ENCODE data around the gene SYCN. TPM values are rescaled to one million over a fixed set of nuclear protein-coding genes. Genes with fewer than 3 reads are reported as not detected.
"Not testable (repeated sequence)": the region's sequence is repeated elsewhere in the genome, so short reads cannot be mapped to it uniquely, and the experiment has no call there.

The SYCN gene
- total RNA-seq, 2 experiments from 2014 or later, result not detected

- H3K9me3 Mint-ChIP-seq, result no peaks in the 10 kb centered on the region
- CTCF ChIA-PET, result no interaction called here
- H3K4me1 Mint-ChIP-seq (ENCODE audit: low read depth), result peaks cover 24% of the 10 kb centered on the region
- H3K27ac Mint-ChIP-seq, result no peak overlapping the region
- intact Hi-C loops (cut with micrococcal nuclease), result no loop called here
- DNase-seq, result no peak
- no peaks in the 10 kb centered on the region for H3K27me3 Mint-ChIP-seq (ENCODE audit: low read depth)
- no peak overlapping the region for H3K4me3 Mint-ChIP-seq
- no peaks in the 10 kb centered on the region for H3K36me3 Mint-ChIP-seq (ENCODE audit: low read depth)
Observed at GRCh38 chr19:39240421-39240820, 36.4 kb upstream of the SYCN start.

- Mint-ChIP-seq H3K4me3 (no peak overlapping the region), H3K4me1 (ENCODE audit: low read depth) (peaks cover 24% of the 10 kb centered on the region), H3K36me3 (ENCODE audit: low read depth) (no peaks in the 10 kb centered on the region), H3K27ac (no peak overlapping the region), H3K27me3 (ENCODE audit: low read depth) (no peaks in the 10 kb centered on the region), H3K9me3 (no peaks in the 10 kb centered on the region)
- intact Hi-C loops (cut with micrococcal nuclease), result no loop called here
- DNase-seq, result no peak
- CTCF ChIA-PET, result interaction anchor here (0.6 kb wide), 1 partner anchor 117 kb away, joined by 3 read pairs; no protein-coding TSS in a partner anchor
Observed at GRCh38 chr19:39238944-39239343, 34.9 kb upstream of the SYCN start.

GRCh38 chr19:39238209-39238608 is 34.1 kb upstream of the SYCN start:
- Mint-ChIP-seq H3K4me3 (peak overlapping the region; percentile 73), H3K4me1 (ENCODE audit: low read depth) (peaks cover 24% of the 10 kb centered on the region), H3K27me3 (ENCODE audit: low read depth) (no peaks in the 10 kb centered on the region), H3K36me3 (ENCODE audit: low read depth) (no peaks in the 10 kb centered on the region), H3K27ac (peak overlapping the region; percentile 79), H3K9me3 (no peaks in the 10 kb centered on the region)
- intact Hi-C loops (cut with micrococcal nuclease), result no loop called here
- CTCF ChIA-PET, result interaction anchor here (0.6 to 1.2 kb wide), 4 partner anchors 20 to 276 kb away, joined by 3 to 6 read pairs (median 4); no protein-coding TSS in a partner anchor
- DNase-seq, result no peak

- no peaks in the 10 kb centered on the region for H3K36me3 Mint-ChIP-seq (ENCODE audit: low read depth)
- no peaks in the 10 kb centered on the region for H3K9me3 Mint-ChIP-seq
- intact Hi-C loops (cut with micrococcal nuclease), result no loop called here
- H3K27ac Mint-ChIP-seq, result peak overlapping the region; percentile 79
- H3K4me3 Mint-ChIP-seq, result peak overlapping the region; percentile 73
- H3K27me3 Mint-ChIP-seq (ENCODE audit: low read depth), result no peaks in the 10 kb centered on the region
- peak; percentile 74 for DNase-seq
- peaks cover 24% of the 10 kb centered on the region for H3K4me1 Mint-ChIP-seq (ENCODE audit: low read depth)
- CTCF ChIA-PET, result interaction anchor here (0.9 to 1.2 kb wide), 3 partner anchors 19 to 174 kb away, joined by 3 to 4 read pairs (median 3); no protein-coding TSS in a partner anchor
Observed at GRCh38 chr19:39237200-39238184, 33.4 kb upstream of the SYCN start.

GRCh38 chr19:39236527-39236926 is 32.5 kb upstream of the SYCN start:
- peaks cover 24% of the 10 kb centered on the region for H3K4me1 Mint-ChIP-seq (ENCODE audit: low read depth)
- no peaks in the 10 kb centered on the region for H3K9me3 Mint-ChIP-seq
- H3K27me3 Mint-ChIP-seq (ENCODE audit: low read depth), result no peaks in the 10 kb centered on the region
- intact Hi-C loops (cut with micrococcal nuclease), result no loop called here
- H3K36me3 Mint-ChIP-seq (ENCODE audit: low read depth), result no peaks in the 10 kb centered on the region
- CTCF ChIA-PET, result no interaction called here
- H3K4me3 Mint-ChIP-seq, result no peak overlapping the region
- peak; percentile 25 for DNase-seq
- H3K27ac Mint-ChIP-seq, result no peak overlapping the region

GRCh38 chr19:39232708-39233107 is 28.6 kb upstream of the SYCN start:
- H3K4me3 Mint-ChIP-seq, result no peak overlapping the region
- no peak for DNase-seq
- H3K27me3 Mint-ChIP-seq (ENCODE audit: low read depth), result no peaks in the 10 kb centered on the region
- H3K4me1 Mint-ChIP-seq (ENCODE audit: low read depth), result peaks cover 15% of the 10 kb centered on the region
- intact Hi-C loops (cut with micrococcal nuclease), result no loop called here
- H3K9me3 Mint-ChIP-seq, result no peaks in the 10 kb centered on the region
- H3K27ac Mint-ChIP-seq, result no peak overlapping the region
- CTCF ChIA-PET, result no interaction called here
- H3K36me3 Mint-ChIP-seq (ENCODE audit: low read depth), result no peaks in the 10 kb centered on the region

GRCh38 chr19:39230096-39230764 is 26.2 kb upstream of the SYCN start:
- intact Hi-C loops (cut with micrococcal nuclease), result no loop called here
- Mint-ChIP-seq H3K27me3 (ENCODE audit: low read depth) (no peaks in the 10 kb centered on the region), H3K27ac (no peak overlapping the region), H3K4me3 (no peak overlapping the region), H3K9me3 (no peaks in the 10 kb centered on the region), H3K4me1 (ENCODE audit: low read depth) (no peaks in the 10 kb centered on the region), H3K36me3 (ENCODE audit: low read depth) (no peaks in the 10 kb centered on the region)
- DNase-seq, result no peak
- CTCF ChIA-PET, result no interaction called here

GRCh38 chr19:39224910-39225309 is 20.8 kb upstream of the SYCN start:
- Mint-ChIP-seq H3K4me1 (ENCODE audit: low read depth) (no peaks in the 10 kb centered on the region), H3K27me3 (ENCODE audit: low read depth) (peaks cover 8% of the 10 kb centered on the region), H3K27ac (no peak overlapping the region), H3K36me3 (ENCODE audit: low read depth) (no peaks in the 10 kb centered on the region), H3K9me3 (no peaks in the 10 kb centered on the region), H3K4me3 (no peak overlapping the region)
- CTCF ChIA-PET, result no interaction called here
- intact Hi-C loops (cut with micrococcal nuclease), result no loop called here
- no peak for DNase-seq

- no peak overlapping the region for H3K27ac Mint-ChIP-seq
- peaks cover 10% of the 10 kb centered on the region for H3K27me3 Mint-ChIP-seq (ENCODE audit: low read depth)
- H3K4me1 Mint-ChIP-seq (ENCODE audit: low read depth), result no peaks in the 10 kb centered on the region
- intact Hi-C loops (cut with micrococcal nuclease), result no loop called here
- no peaks in the 10 kb centered on the region for H3K9me3 Mint-ChIP-seq
- DNase-seq, result peak; percentile 57
- H3K36me3 Mint-ChIP-seq (ENCODE audit: low read depth), result no peaks in the 10 kb centered on the region
- CTCF ChIA-PET, result interaction anchor here (0.6 kb wide), 1 partner anchor 335 kb away, joined by 3 read pairs; no protein-coding TSS in a partner anchor
- no peak overlapping the region for H3K4me3 Mint-ChIP-seq
Observed at GRCh38 chr19:39223703-39224279, 19.7 kb upstream of the SYCN start.

GRCh38 chr19:39219108-39219507 is 15.0 kb upstream of the SYCN start:
- not testable (repeated sequence) for H3K9me3 Mint-ChIP-seq; H3K4me3 Mint-ChIP-seq; DNase-seq; H3K36me3 Mint-ChIP-seq (ENCODE audit: low read depth); H3K27ac Mint-ChIP-seq; H3K4me1 Mint-ChIP-seq (ENCODE audit: low read depth)
- peaks cover 13% of the 10 kb centered on the region for H3K27me3 Mint-ChIP-seq (ENCODE audit: low read depth)
- CTCF ChIA-PET, result interaction anchor here (0.6 to 1.2 kb wide), 2 partner anchors 19 to 260 kb away, joined by 3 to 4 read pairs; no protein-coding TSS in a partner anchor
- intact Hi-C loops (cut with micrococcal nuclease), result loop anchor here (10.0 kb wide), 1 partner anchor 316 kb away; the partner anchor contains the start of gene EID2B

- no peak overlapping the region for H3K4me3 Mint-ChIP-seq
- no peak for DNase-seq
- CTCF ChIA-PET, result interaction anchor here (0.6 to 1.2 kb wide), 2 partner anchors 19 to 259 kb away, joined by 3 to 4 read pairs; no protein-coding TSS in a partner anchor
- H3K36me3 Mint-ChIP-seq (ENCODE audit: low read depth), result no peaks in the 10 kb centered on the region
- intact Hi-C loops (cut with micrococcal nuclease), result loop anchor here (10.0 kb wide), 1 partner anchor 316 kb away; the partner anchor contains the start of gene EID2B
- peaks cover 9% of the 10 kb centered on the region for H3K27me3 Mint-ChIP-seq (ENCODE audit: low read depth)
- H3K9me3 Mint-ChIP-seq, result no peaks in the 10 kb centered on the region
- no peak overlapping the region for H3K27ac Mint-ChIP-seq
- no peaks in the 10 kb centered on the region for H3K4me1 Mint-ChIP-seq (ENCODE audit: low read depth)
Observed at GRCh38 chr19:39218230-39219007, 14.4 kb upstream of the SYCN start.

Data from activated naive CD4-positive, alpha-beta T cell treated with anti-CD3 and anti-CD28 coated beads for 36 hours (primary cell).